ENCODE data around the gene MARVELD3.
"Not testable (repeated sequence)": the region's sequence is repeated elsewhere in the genome, so short reads cannot be mapped to it uniquely, and the experiment has no call there.

Gene MARVELD3

GRCh38 chr16:71626018-71626857 lies at the start of gene MARVELD3:
MARVELD3 (plus strand) TSS chr16:71626184; CDS start chr16:71626230, 46 bp downstream.
- in situ Hi-C loops (cut with MboI; ENCODE audit: low sequenced_read_pairs), result no loop called here
- 0 out of 2 replicates have a peak, but pooled peaks cover 6% of the 10 kb centered on the region for H3K27me3 ChIP-seq (ENCODE audit: low read depth)
- H3K36me3 ChIP-seq (replicated peaks), result no peaks in the 10 kb centered on the region
- peak within 1 kb of the TSS; percentile 48 for H3K4me3 ChIP-seq
- peak in 1 of 2 experiments; percentile 56 for DNase-seq (ENCODE audit: low spot score in 2 of 2)
- no peaks in the 10 kb centered on the region for H3K9me3 ChIP-seq
- H3K4me1 ChIP-seq, result peaks cover 6% of the 10 kb centered on the region

GRCh38 chr16:71576971-71577370 lies 49.0 kb upstream of the MARVELD3 start, which contains the start of gene TAT:
TAT (minus strand) TSS chr16:71577092; CDS start chr16:71576415, 677 bp downstream.
- peaks cover 40% of the 10 kb centered on the region for H3K27me3 ChIP-seq (ENCODE audit: low read depth)
- no peak for DNase-seq (ENCODE audit: low spot score in 2 of 2)
- H3K4me1 ChIP-seq, result no peaks in the 10 kb centered on the region
- no peaks in the 10 kb centered on the region for H3K9me3 ChIP-seq
- no peaks in the 10 kb centered on the region for H3K36me3 ChIP-seq (replicated peaks)
- no peak within 1 kb of the TSS for H3K4me3 ChIP-seq
- in situ Hi-C loops (cut with MboI; ENCODE audit: low sequenced_read_pairs), result no loop called here

GRCh38 chr16:71582553-71582848 lies 43.5 kb upstream of the MARVELD3 start:
- DNase-seq (ENCODE audit: low spot score in 2 of 2); in situ Hi-C loops (cut with MboI; ENCODE audit: low sequenced_read_pairs); H3K36me3 ChIP-seq (replicated peaks); H3K9me3 ChIP-seq; H3K4me3 ChIP-seq; H3K4me1 ChIP-seq: not testable (repeated sequence)
- H3K27me3 ChIP-seq (ENCODE audit: low read depth), result peaks cover 33% of the 10 kb centered on the region

GRCh38 chr16:71584543-71585317 lies 41.3 kb upstream of the MARVELD3 start:
- H3K4me1 ChIP-seq, result no peaks in the 10 kb centered on the region
- in situ Hi-C loops (cut with MboI; ENCODE audit: low sequenced_read_pairs), result no loop called here
- no peaks in the 10 kb centered on the region for H3K9me3 ChIP-seq
- no peak overlapping the region for H3K4me3 ChIP-seq
- H3K36me3 ChIP-seq (replicated peaks), result no peaks in the 10 kb centered on the region
- no peak for DNase-seq (ENCODE audit: low spot score in 2 of 2)
- H3K27me3 ChIP-seq (ENCODE audit: low read depth), result peaks cover 27% of the 10 kb centered on the region

GRCh38 chr16:71585318-71585703 lies 40.7 kb upstream of the MARVELD3 start:
- DNase-seq (ENCODE audit: low spot score in 2 of 2), result no peak
- in situ Hi-C loops (cut with MboI; ENCODE audit: low sequenced_read_pairs), result no loop called here

GRCh38 chr16:71589334-71589733 lies 36.6 kb upstream of the MARVELD3 start:
- DNase-seq (ENCODE audit: low spot score in 2 of 2); H3K36me3 ChIP-seq (replicated peaks); H3K4me1 ChIP-seq; H3K4me3 ChIP-seq; H3K9me3 ChIP-seq; in situ Hi-C loops (cut with MboI; ENCODE audit: low sequenced_read_pairs): not testable (repeated sequence)
- peaks cover 24% of the 10 kb centered on the region for H3K27me3 ChIP-seq (ENCODE audit: low read depth)

More at GRCh38 chr16:71585318-71585703, 40.7 kb upstream of the MARVELD3 start:
- no peaks in the 10 kb centered on the region for H3K9me3 ChIP-seq
- H3K27me3 ChIP-seq (ENCODE audit: low read depth), result peaks cover 27% of the 10 kb centered on the region
- H3K36me3 ChIP-seq (replicated peaks), result no peaks in the 10 kb centered on the region
- no peaks in the 10 kb centered on the region for H3K4me1 ChIP-seq
- no peak overlapping the region for H3K4me3 ChIP-seq

GRCh38 chr16:71590071-71590470 lies 35.9 kb upstream of the MARVELD3 start:
- H3K4me3 ChIP-seq; DNase-seq (ENCODE audit: low spot score in 2 of 2); H3K9me3 ChIP-seq; in situ Hi-C loops (cut with MboI; ENCODE audit: low sequenced_read_pairs); H3K4me1 ChIP-seq; H3K36me3 ChIP-seq (replicated peaks): not testable (repeated sequence)
- H3K27me3 ChIP-seq (ENCODE audit: low read depth), result peaks cover 21% of the 10 kb centered on the region

GRCh38 chr16:71590584-71590983 lies 35.4 kb upstream of the MARVELD3 start:
- Histone ChIP-seq H3K9me3 (no peaks in the 10 kb centered on the region), H3K27me3 (ENCODE audit: low read depth) (peaks cover 17% of the 10 kb centered on the region), H3K36me3 (replicated peaks) (no peaks in the 10 kb centered on the region), H3K4me1 (no peaks in the 10 kb centered on the region), H3K4me3 (no peak overlapping the region)
- DNase-seq (ENCODE audit: low spot score in 2 of 2), result no peak
- in situ Hi-C loops (cut with MboI; ENCODE audit: low sequenced_read_pairs), result no loop called here

- no peaks in the 10 kb centered on the region for H3K9me3 ChIP-seq
- in situ Hi-C loops (cut with MboI; ENCODE audit: low sequenced_read_pairs), result no loop called here
- H3K4me1 ChIP-seq, result no peaks in the 10 kb centered on the region
- DNase-seq (ENCODE audit: low spot score in 2 of 2), result no peak
- no peaks in the 10 kb centered on the region for H3K36me3 ChIP-seq (replicated peaks)
- H3K4me3 ChIP-seq, result no peak overlapping the region
- H3K27me3 ChIP-seq (ENCODE audit: low read depth), result peaks cover 7% of the 10 kb centered on the region
Measured at GRCh38 chr16:71591917-71592316, 34.1 kb upstream of the MARVELD3 start.

GRCh38 chr16:71593048-71593999 lies 32.7 kb upstream of the MARVELD3 start:
- Histone ChIP-seq H3K27me3 (ENCODE audit: low read depth) (peaks cover 4% of the 10 kb centered on the region; the same call in 1 of the 2 replicates), H3K36me3 (replicated peaks) (no peaks in the 10 kb centered on the region), H3K9me3 (no peaks in the 10 kb centered on the region), H3K4me1 (no peaks in the 10 kb centered on the region), H3K4me3 (no peak overlapping the region)
- no peak for DNase-seq (ENCODE audit: low spot score in 2 of 2)
- in situ Hi-C loops (cut with MboI; ENCODE audit: low sequenced_read_pairs), result no loop called here

GRCh38 chr16:71594000-71594646 lies 31.9 kb upstream of the MARVELD3 start:
- Histone ChIP-seq H3K36me3 (replicated peaks) (no peaks in the 10 kb centered on the region), H3K4me1 (no peaks in the 10 kb centered on the region), H3K9me3 (no peaks in the 10 kb centered on the region), H3K27me3 (ENCODE audit: low read depth) (peaks cover 4% of the 10 kb centered on the region; the same call in 1 of the 2 replicates), H3K4me3 (no peak overlapping the region)
- DNase-seq (ENCODE audit: low spot score in 2 of 2), result no peak
- in situ Hi-C loops (cut with MboI; ENCODE audit: low sequenced_read_pairs), result no loop called here

GRCh38 chr16:71595340-71595826 lies 30.6 kb upstream of the MARVELD3 start:
- H3K4me1 ChIP-seq; in situ Hi-C loops (cut with MboI; ENCODE audit: low sequenced_read_pairs); DNase-seq (ENCODE audit: low spot score in 2 of 2): not testable (repeated sequence)

GRCh38 chr16:71598426-71598825 lies 27.6 kb upstream of the MARVELD3 start:
- H3K27me3 ChIP-seq (ENCODE audit: low read depth); in situ Hi-C loops (cut with MboI; ENCODE audit: low sequenced_read_pairs); H3K4me1 ChIP-seq; H3K4me3 ChIP-seq; H3K9me3 ChIP-seq; DNase-seq (ENCODE audit: low spot score in 2 of 2); H3K36me3 ChIP-seq (replicated peaks): not testable (repeated sequence)

More at GRCh38 chr16:71595340-71595826, 30.6 kb upstream of the MARVELD3 start:
- not testable (repeated sequence) for H3K9me3 ChIP-seq; H3K4me3 ChIP-seq; H3K27me3 ChIP-seq (ENCODE audit: low read depth); H3K36me3 ChIP-seq (replicated peaks)

All from HAP-1 (cell line).